ENCODE measurements around the gene ZNF865.

The ZNF865 gene

DNA sequence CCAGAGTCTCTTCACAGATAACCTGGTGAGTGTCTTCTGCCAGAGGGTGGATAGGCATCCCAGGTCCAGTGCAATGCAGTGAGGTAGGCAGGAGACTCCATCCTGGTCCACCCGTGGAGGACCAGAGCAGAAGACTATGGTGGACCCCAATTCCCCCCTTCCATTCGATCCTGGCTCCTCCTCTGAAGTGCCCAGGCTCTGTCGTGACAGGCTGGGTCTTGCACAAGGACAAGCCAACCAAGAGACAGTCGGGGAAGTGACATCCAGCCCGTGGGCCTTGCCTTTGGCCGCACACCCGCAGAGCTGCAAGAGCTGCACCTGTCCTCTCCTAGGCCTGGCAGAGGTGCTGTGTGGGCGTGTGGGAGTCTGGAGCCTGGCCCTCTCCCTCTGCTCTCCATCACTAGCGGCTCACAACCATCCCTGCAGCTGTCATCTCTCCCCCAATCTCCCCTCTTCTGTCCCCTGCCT lies 15.8 kb downstream of the ZNF865 start:
- no peak overlapping the region for H3K4me3 ChIP-seq (ENCODE audit: low read depth, low read length)
- TF ChIP-seq CTCF (IDR thresholded peaks at IDR 0.05; ENCODE audit: low read depth, low read length, missing control alignments): no peak
- no peak for DNase-seq (ENCODE audit: low read depth)

GRCh38 chr19:55621673-55622231 lies 16.3 kb downstream of the ZNF865 start:
- H3K4me3 ChIP-seq (ENCODE audit: low read depth, low read length): no peak overlapping the region
- no peak for TF ChIP-seq CTCF (IDR thresholded peaks at IDR 0.05; ENCODE audit: low read depth, low read length, missing control alignments)
- no peak for DNase-seq (ENCODE audit: low read depth)

GRCh38 chr19:55622242-55622969 lies 17.0 kb downstream of the ZNF865 start:
- no peak for TF ChIP-seq CTCF (IDR thresholded peaks at IDR 0.05; ENCODE audit: low read depth, low read length, missing control alignments)
- no peak overlapping the region for H3K4me3 ChIP-seq (ENCODE audit: low read depth, low read length)
- DNase-seq (ENCODE audit: low read depth): no peak

- TF ChIP-seq CTCF (IDR thresholded peaks at IDR 0.05; ENCODE audit: low read depth, low read length, missing control alignments): no peak
- H3K4me3 ChIP-seq (ENCODE audit: low read depth, low read length): no peak overlapping the region
- no peak for DNase-seq (ENCODE audit: low read depth)
Observed at GRCh38 chr19:55623130-55623529, 17.7 kb downstream of the ZNF865 start.

GRCh38 chr19:55623561-55623960 lies 18.1 kb downstream of the ZNF865 start:
- TF ChIP-seq CTCF (IDR thresholded peaks at IDR 0.05; ENCODE audit: low read depth, low read length, missing control alignments): no peak
- DNase-seq (ENCODE audit: low read depth): no peak
- H3K4me3 ChIP-seq (ENCODE audit: low read depth, low read length): peak overlapping the region; percentile 22

DNA sequence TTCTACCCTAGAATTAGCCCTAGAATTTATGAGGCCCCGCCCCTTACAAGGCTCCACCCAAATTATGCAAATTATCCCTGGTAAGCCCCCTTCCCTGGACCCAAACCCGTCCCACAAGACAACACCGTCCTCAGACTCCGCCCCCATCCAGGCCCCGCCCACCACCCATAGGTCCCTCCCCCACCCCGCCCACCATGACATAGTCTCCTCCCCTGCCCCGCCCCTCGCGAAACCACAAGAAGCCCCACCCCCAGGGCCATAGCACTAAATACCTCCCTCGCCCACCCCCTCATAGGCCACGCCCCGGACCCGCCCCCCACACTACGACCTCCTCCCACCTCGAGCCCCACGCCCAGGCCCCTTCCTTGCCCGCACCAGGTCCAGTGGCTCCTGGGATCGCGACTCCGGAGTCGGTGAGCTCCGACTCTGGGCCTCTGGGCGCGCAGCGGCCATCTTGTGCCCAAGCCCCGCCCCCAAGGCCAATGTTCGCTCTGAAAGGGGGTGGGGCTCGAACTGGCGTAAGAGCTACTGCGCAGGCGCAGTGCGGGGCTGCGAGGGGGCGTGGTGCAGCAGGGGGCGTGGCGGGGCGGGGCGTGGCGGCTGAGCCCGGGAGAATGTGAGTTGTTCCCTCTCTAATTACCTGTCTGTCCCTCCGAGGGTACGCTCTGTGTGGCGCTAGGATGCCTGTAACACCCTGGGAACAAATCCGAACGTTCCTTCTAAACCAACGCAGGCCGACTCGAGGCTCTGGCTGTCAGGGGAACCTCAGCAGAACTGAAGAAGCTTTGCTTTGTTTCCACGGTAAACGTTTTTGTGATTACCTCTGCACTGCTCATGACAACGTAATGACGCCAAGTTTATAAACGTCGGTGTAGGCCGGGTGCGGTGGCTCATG lies 18.9 kb downstream of the ZNF865 start, which contains the start of gene ZNF784:
Gene ZNF784, minus strand, starts transcription at position 458 of the 895 bp plus-strand sequence. Its CDS starts 5 bp downstream, at position 453.
- DNase-seq (ENCODE audit: low read depth): no peak
- no peak for TF ChIP-seq CTCF (IDR thresholded peaks at IDR 0.05; ENCODE audit: low read depth, low read length, missing control alignments)

More for the DNA sequence above, 18.9 kb downstream of the ZNF865 start, which contains the start of gene ZNF784:
- peak within 1 kb of the TSS; percentile 41 for H3K4me3 ChIP-seq (ENCODE audit: low read depth, low read length)
